COR-L47 (cell line): ENCODE data around the gene PWWP2A.

Experiments used
- DNase-seq: peaks from one replicate; lab custom pipeline; 2025; lab: John Stamatoyannopoulos, UW

Gene PWWP2A

GRCh38 chr5:160133071-160133917 lies 14.0 kb upstream of the PWWP2A start:
- no peak for DNase-seq

- no peak for DNase-seq
These were observed 10.6 kb upstream of the PWWP2A start for GRCh38 chr5:160129841-160130240.

GRCh38 chr5:160128632-160129031 lies 9.4 kb upstream of the PWWP2A start:
- no peak for DNase-seq

- DNase-seq: no peak
These were observed 636 bp upstream of the PWWP2A start for GRCh38 chr5:160119905-160120266.

- DNase-seq: peak; percentile 61
These were observed 705 bp downstream of the PWWP2A start for GRCh38 chr5:160118349-160119141.

- no peak for DNase-seq
These were observed 2.3 kb downstream of the PWWP2A start for GRCh38 chr5:160116991-160117390.

GRCh38 chr5:160108124-160108523 lies 11.1 kb downstream of the PWWP2A start:
- no peak for DNase-seq

GRCh38 chr5:160105686-160106360 lies 13.4 kb downstream of the PWWP2A start:
- DNase-seq: no peak

- no peak for DNase-seq
These were observed 21.3 kb downstream of the PWWP2A start for GRCh38 chr5:160097991-160098390.

- no peak for DNase-seq
These were observed 23.1 kb downstream of the PWWP2A start for GRCh38 chr5:160096178-160096577.

- no peak for DNase-seq
These were observed 26.1 kb downstream of the PWWP2A start for GRCh38 chr5:160092960-160093707.

- DNase-seq: no peak
These were observed 26.7 kb downstream of the PWWP2A start for GRCh38 chr5:160092514-160092913.

- no peak for DNase-seq
These were observed 29.2 kb downstream of the PWWP2A start for GRCh38 chr5:160090059-160090458.

- DNase-seq: no peak
These were observed 29.7 kb downstream of the PWWP2A start for GRCh38 chr5:160089531-160089930.

- no peak for DNase-seq
These were observed 30.4 kb downstream of the PWWP2A start for GRCh38 chr5:160088805-160089204.

- DNase-seq: no peak
These were observed 32.1 kb downstream of the PWWP2A start for GRCh38 chr5:160087199-160087598.

- no peak for DNase-seq
These were observed 35.1 kb downstream of the PWWP2A start for GRCh38 chr5:160084144-160084543.

GRCh38 chr5:160083501-160083900 lies 35.7 kb downstream of the PWWP2A start:
- DNase-seq: no peak

GRCh38 chr5:160082614-160083500 lies 36.4 kb downstream of the PWWP2A start:
- DNase-seq: no peak

GRCh38 chr5:160081495-160081894 lies 37.8 kb downstream of the PWWP2A start:
- DNase-seq: no peak

GRCh38 chr5:160079753-160080152 lies 39.5 kb downstream of the PWWP2A start:
- DNase-seq: no peak
